SK-N-SH treated with all-trans-retinoic acid at 6 μM for 48 hours (cell line): ENCODE results near the gene WWC2.
"Not testable (repeated sequence)": the region's sequence is repeated elsewhere in the genome, so short reads cannot be mapped to it uniquely, and the experiment has no call there.

Experiments used
- ATAC-seq: fragments of 200-7000 bp; cut with Tn5 transposase; 3 replicates; pipeline ENCODE4 v1.9.1; 2020; ENCODE audit warnings: mild to moderate bottlenecking, moderate library complexity
- ARNTL ChIP-seq: fragments of 450-650 bp; formaldehyde crosslinking; IDR thresholded peaks from 2 replicates; pipeline ENCODE4 v1.5.0; 2020; ENCODE audit warnings: low read depth, mild to moderate bottlenecking, moderate library complexity, borderline replicate concordance
- BACH2 ChIP-seq: fragments of 250-450 bp; sonication (Bioruptor Pico); IDR thresholded peaks from 2 replicates; pipeline ENCODE4 v1.9.0; 2021; ENCODE audit warnings: mild to moderate bottlenecking, borderline replicate concordance
- CREB5 ChIP-seq: fragments of 250-450 bp; sonication (Bioruptor Pico); IDR thresholded peaks from 2 replicates; pipeline ENCODE4 v1.5.1; 2020; ENCODE audit warnings: low read depth, mild to moderate bottlenecking, moderate library complexity
- CSDC2 ChIP-seq: fragments of 250-450 bp; sonication (Bioruptor Pico); IDR thresholded peaks from 2 replicates; pipeline ENCODE4 v1.5.0; 2020; ENCODE audit warnings: mild to moderate bottlenecking, moderate library complexity
- CSRNP3 ChIP-seq: fragments of 250-450 bp; sonication (Bioruptor Pico); IDR thresholded peaks from 2 replicates; pipeline ENCODE4 v1.5.1; 2021; ENCODE audit warnings: mild to moderate bottlenecking, moderate library complexity
- ESRRG ChIP-seq: fragments of 250-450 bp; sonication (Bioruptor Pico); IDR thresholded peaks from 2 replicates; pipeline ENCODE4 v1.6.1; 2021; ENCODE audit warnings: mild to moderate bottlenecking
- GLIS3 ChIP-seq: fragments of 250-450 bp; sonication (Bioruptor Pico); IDR thresholded peaks from 2 replicates; pipeline ENCODE4 v1.5.0; 2020; ENCODE audit warnings: mild to moderate bottlenecking, moderate library complexity
- ISL1 ChIP-seq: fragments of 250-450 bp; sonication (Bioruptor Pico); IDR thresholded peaks from 2 replicates; pipeline ENCODE4 v2.1.2; 2022; ENCODE audit warnings: mild to moderate bottlenecking, moderate library complexity
- OSR1 ChIP-seq: fragments of 250-450 bp; sonication (Bioruptor Pico); IDR thresholded peaks from 2 replicates; pipeline ENCODE4 v1.8.0; 2022; ENCODE audit warnings: moderate library complexity, mild to moderate bottlenecking, inconsistent platforms
- PATZ1 ChIP-seq: fragments of 250-450 bp; sonication (Bioruptor Pico); IDR thresholded peaks from 2 replicates; pipeline ENCODE4 v1.8.0; 2020; ENCODE audit warnings: mild to moderate bottlenecking, moderate library complexity, borderline replicate concordance
- SNAI2 ChIP-seq: fragments of 250-450 bp; sonication (Bioruptor Pico); IDR thresholded peaks from 2 replicates; pipeline ENCODE4 v1.5.0; 2020; ENCODE audit warnings: mild to moderate bottlenecking, moderate library complexity
- TCF4 ChIP-seq: fragments of 250-450 bp; sonication (Bioruptor Pico); IDR thresholded peaks from 2 replicates; pipeline ENCODE4 v1.8.0; 2021; ENCODE audit warnings: mild to moderate bottlenecking, moderate library complexity, borderline replicate concordance
- TOX ChIP-seq: fragments of 250-450 bp; sonication (Bioruptor Pico); IDR thresholded peaks from 2 replicates; pipeline ENCODE4 v1.8.0; 2021; ENCODE audit warnings: mild to moderate bottlenecking, moderate library complexity, borderline replicate concordance
- TSHZ2 ChIP-seq: fragments of 250-450 bp; sonication (Bioruptor Pico); IDR thresholded peaks from 2 replicates; pipeline ENCODE4 v1.5.0; 2020; ENCODE audit warnings: mild to moderate bottlenecking, moderate library complexity
- ZC3H10 ChIP-seq: fragments of 250-450 bp; sonication (Bioruptor Pico); IDR thresholded peaks from 2 replicates; pipeline ENCODE4 v1.5.1; 2021; ENCODE audit warnings: mild to moderate bottlenecking, moderate library complexity
- ZFP30 ChIP-seq: fragments of 450-650 bp; formaldehyde crosslinking; IDR thresholded peaks from 2 replicates; pipeline ENCODE4 v1.5.0; 2022; ENCODE audit warnings: mild to moderate bottlenecking, moderate library complexity
- ZNF565 ChIP-seq: fragments of 450-650 bp; formaldehyde crosslinking; conservative IDR thresholded peaks from 2 replicates; pipeline ENCODE4 v1.5.0; 2020; ENCODE audit warnings: low read depth, mild to moderate bottlenecking, moderate library complexity
- ZNF70 ChIP-seq: fragments of 450-650 bp; formaldehyde crosslinking; IDR thresholded peaks from 2 replicates; pipeline ENCODE4 v1.5.0; 2020; ENCODE audit warnings: mild to moderate bottlenecking, moderate library complexity
- ZNF8 ChIP-seq: fragments of 450-650 bp; formaldehyde crosslinking; IDR thresholded peaks from 2 replicates; pipeline ENCODE4 v1.5.0; 2020; ENCODE audit warnings: mild to moderate bottlenecking, moderate library complexity
- TF ChIP-seq, protein P1 (sequence below): fragments of 250-450 bp; sonication (Bioruptor Pico); IDR thresholded peaks from 2 replicates; pipeline ENCODE4 v1.8.0; 2021; ENCODE audit warnings: low read depth, mild to moderate bottlenecking, moderate library complexity, borderline replicate concordance

The WWC2 gene

DNA sequence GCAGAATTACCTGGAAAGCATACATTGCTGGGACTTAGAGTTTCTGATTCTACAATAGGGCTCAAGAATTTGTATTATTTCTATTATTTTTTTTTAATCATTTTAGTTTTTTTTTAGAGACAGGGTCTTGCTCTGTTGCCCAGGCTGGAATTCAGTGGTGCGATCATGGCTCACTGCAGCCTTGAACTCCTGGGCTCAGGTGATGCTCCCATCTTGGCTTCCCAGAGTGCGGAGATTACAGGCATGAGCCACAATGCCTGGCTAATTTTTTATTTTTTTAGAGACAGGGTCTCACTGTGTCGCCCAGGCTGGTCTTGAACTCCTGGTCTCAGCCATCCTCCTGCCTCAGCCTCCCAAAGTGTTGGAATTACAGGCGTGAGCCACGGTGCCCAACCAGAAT lies 92.6 kb downstream of the WWC2 start (continued):
- TF ChIP-seq, protein P1, sequence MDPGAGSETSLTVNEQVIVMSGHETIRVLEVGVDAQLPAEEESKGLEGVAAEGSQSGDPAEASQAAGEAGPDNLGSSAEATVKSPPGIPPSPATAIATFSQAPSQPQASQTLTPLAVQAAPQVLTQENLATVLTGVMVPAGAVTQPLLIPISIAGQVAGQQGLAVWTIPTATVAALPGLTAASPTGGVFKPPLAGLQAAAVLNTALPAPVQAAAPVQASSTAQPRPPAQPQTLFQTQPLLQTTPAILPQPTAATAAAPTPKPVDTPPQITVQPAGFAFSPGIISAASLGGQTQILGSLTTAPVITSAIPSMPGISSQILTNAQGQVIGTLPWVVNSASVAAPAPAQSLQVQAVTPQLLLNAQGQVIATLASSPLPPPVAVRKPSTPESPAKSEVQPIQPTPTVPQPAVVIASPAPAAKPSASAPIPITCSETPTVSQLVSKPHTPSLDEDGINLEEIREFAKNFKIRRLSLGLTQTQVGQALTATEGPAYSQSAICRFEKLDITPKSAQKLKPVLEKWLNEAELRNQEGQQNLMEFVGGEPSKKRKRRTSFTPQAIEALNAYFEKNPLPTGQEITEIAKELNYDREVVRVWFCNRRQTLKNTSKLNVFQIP = no peak
- no peak for TF ChIP-seq SNAI2
- no peak for TF ChIP-seq TOX (CRISPR knock-in tag)
- TF ChIP-seq BACH2 (CRISPR knock-in tag) = no peak
- TF ChIP-seq ZNF70 = no peak

DNA sequence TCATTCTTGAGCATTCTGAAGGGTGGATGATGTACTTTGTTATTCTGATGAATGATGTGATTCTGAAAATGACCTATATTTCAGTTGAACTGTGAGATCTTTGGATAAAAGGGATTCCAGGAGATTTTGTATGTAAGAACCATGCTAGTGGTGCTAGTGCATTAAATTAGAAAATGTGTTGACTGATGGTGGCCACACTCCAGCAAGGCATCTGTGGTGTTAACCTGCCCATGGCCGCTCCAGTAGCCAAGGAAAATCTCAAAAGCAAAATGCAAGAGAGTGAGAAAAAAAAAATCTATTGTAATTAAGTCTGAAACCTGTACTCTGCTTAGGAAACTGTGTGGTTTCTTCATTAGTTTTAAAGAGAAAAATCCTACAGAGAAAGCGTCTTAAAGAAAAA lies 93.5 kb downstream of the WWC2 start:
- no peak for ATAC-seq
- TF ChIP-seq ZNF70 = no peak
- TF ChIP-seq TCF4 = no peak
- no peak for TF ChIP-seq BACH2 (CRISPR knock-in tag)
- TF ChIP-seq ZFP30 = no peak
- TF ChIP-seq, all 23 proteins: peak for 0

- not testable (repeated sequence) for ATAC-seq
These were observed 94.8 kb downstream of the WWC2 start for GRCh38 chr4:183193730-183194338.

DNA sequence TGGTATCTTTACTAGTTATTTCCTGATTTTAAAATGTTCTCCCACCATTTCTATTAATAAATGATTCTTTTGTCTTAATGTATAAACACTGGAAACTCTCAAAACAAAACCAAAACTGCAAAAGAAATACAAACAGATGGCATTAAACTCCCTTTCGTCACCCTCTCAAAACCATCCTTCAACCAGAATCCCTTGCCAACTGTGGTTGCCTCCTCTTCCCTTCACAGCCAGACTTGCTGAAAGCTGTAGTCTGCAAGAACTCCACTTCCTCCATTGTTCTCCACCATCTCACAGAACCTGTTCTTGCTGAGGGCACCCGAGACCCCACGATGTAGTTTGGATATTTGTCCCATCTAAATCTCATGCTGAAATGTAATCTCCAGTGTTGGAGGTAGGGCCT lies 96.5 kb downstream of the WWC2 start:
- no peak for TF ChIP-seq ZC3H10 (CRISPR knock-in tag)
- no peak for TF ChIP-seq BACH2 (CRISPR knock-in tag)
- TF ChIP-seq CSDC2 = no peak
- TF ChIP-seq PATZ1 = no peak
- no peak for TF ChIP-seq TSHZ2
- TF ChIP-seq ARNTL (CRISPR knock-in tag) = no peak
- ATAC-seq = no peak

- no peak for ATAC-seq
- TF ChIP-seq CSDC2 = no peak
- no peak for TF ChIP-seq ESRRG
- no peak for TF ChIP-seq ZNF565
These were observed 98.1 kb downstream of the WWC2 start for GRCh38 chr4:183197140-183197539.

DNA sequence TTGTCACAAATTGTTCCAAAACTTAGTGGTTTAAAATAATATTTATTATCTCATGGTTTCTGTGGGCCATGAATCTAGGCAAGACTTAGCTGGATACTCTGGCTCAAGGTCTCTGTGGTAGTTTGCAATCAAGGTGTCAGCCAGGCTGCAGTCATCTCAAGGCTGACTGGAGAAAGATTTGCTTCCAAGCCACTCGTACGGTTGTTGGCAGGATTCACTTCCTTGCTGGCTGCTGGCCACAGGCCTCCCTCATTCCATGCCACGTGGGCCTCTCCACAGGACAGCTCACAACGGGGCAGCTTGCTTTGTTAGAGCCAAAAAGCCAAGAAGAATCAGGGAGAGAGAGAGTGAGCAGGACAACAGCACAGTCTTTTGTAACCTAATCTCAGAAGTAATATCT lies 101.4 kb downstream of the WWC2 start:
- peak; percentile 95 for ATAC-seq
- TF ChIP-seq ZFP30 (no peak), CSRNP3 (no peak), ARNTL (CRISPR knock-in tag) (no peak), SNAI2 (no peak), GLIS3 (no peak), CREB5 (no peak), TOX (CRISPR knock-in tag) (no peak), ESRRG (no peak), ZC3H10 (CRISPR knock-in tag) (no peak), OSR1 (CRISPR knock-in tag) (no peak), PATZ1 (no peak), ZNF8 (CRISPR knock-in tag) (no peak), ISL1 (CRISPR knock-in tag) (no peak), CSDC2 (no peak), BACH2 (CRISPR knock-in tag) (no peak)
- TF ChIP-seq, protein P1 = no peak
